GM11168 (cell line): Measurements from ENCODE around the gene ANKRD23.
"Not testable (repeated sequence)": the region's sequence is repeated elsewhere in the genome, so short reads cannot be mapped to it uniquely, and the experiment has no call there.

Source experiments
- in situ Hi-C: fragments of 300-500 bp; cut with MboI; formaldehyde crosslinking; loops from one replicate; pipeline ENCODE4 v1.12.0; 2022; ENCODE audit warnings: low sequenced_read_pairs; ENCODE audit not compliant: unreplicated experiment

Gene ANKRD23

DNA sequence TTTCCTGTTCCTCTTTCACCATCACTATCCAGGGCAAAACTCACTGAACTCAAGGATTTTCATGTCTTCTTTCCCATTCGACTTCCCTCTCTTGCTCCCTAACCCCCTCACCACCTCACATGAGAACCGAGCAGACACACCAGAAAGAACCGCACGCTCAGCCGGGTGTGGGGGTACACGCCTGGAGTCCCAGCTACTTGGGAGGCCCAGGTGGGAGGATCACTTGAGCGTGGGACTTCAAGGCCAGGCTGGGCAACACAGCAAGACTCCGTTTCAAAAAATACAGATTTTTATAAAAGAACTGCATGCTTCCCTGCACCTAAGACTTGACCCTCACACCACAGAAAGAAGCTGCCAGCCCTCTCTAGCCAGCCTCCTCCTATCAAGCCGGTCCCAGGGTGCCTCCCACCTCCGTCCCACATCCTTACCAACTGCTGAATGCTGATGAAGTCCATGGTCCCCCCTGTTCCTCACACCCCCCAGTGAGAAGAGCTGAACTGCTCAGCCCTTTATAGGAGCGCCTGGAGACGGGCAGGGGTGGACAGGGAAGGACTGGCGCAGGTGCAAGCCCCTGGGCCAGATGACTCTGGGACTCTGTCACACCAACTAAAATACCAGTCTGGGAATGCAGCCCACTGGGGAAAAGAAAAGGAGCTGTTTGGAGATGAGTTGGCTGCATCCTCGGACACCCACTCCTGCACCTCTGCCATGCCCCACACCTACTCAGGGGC, at the start of gene ANKRD23:
TSS of gene ANKRD23 (minus strand) at position 484 of the 731 bp plus-strand sequence. CDS start at position 455, 29 bp downstream.
- in situ Hi-C loops, result no loop called here

DNA sequence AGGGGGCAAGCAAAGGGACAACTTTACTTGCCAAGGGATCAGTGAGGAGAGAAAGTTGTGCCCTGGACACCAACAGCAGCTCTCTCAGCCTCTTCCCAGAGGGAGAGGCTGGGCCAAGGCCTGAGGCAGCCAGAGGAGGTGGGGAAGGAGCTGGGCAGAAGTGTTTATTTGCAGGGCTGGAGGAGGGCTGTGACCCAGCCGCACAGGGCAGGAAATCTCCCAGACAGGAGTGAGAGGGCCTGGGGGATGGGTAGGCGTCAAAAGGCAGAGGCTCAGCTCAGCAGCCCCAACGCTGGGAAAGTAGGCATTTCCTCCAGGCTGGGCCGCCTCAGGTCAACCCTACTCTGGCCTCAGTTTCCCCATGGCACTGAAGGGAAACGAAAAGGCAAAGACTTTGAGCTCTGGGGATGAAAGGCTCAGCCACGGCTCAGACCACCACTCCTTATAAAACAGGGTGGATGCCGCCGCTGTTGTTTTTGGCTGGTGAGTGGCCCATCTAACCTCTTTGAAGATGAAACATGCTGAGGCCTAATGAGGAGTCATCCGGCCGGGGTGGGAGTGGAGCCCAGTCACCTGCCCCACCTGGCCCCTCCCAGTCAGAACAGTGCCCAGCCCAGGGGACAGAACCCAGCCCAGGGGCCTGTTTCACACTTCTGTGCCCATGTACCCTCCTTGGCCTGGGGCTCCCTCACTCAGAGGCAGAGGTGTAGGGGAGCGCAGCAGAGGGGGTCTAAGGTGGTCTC, 47.9 kb upstream of the ANKRD23 start:
- in situ Hi-C loops, result no loop called here

DNA sequence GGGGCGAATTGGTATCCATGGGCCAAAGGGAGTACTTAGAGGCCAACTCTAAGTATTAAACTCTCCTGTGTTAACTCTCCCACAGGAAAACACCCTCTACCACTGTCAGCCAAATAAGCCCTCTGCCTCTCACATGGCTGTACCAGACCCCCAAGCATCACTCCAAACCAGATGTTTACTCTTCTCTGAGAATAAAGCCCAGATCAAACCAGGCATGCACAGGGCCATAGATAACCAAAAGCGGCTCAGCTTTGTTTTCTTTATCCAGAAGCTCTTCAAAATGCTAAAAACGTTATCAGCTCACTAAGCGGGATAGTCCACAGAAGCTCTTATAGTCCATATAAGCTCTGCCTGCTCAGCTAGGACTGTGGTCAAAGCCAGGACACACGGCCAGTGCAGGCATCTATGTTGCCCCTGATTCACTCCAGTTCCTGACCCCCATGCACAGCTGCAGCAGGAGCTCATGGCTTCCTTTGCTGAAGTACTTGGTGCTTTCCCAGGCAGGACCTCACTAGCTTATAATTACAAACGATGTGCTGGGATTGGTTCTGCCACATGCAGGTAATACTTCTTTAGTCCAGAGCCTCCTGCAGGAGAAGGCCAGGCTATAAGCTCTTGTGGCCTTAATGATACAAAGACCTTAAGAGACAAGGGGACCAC, 47.0 kb upstream of the ANKRD23 start:
- in situ Hi-C loops, result no loop called here

DNA sequence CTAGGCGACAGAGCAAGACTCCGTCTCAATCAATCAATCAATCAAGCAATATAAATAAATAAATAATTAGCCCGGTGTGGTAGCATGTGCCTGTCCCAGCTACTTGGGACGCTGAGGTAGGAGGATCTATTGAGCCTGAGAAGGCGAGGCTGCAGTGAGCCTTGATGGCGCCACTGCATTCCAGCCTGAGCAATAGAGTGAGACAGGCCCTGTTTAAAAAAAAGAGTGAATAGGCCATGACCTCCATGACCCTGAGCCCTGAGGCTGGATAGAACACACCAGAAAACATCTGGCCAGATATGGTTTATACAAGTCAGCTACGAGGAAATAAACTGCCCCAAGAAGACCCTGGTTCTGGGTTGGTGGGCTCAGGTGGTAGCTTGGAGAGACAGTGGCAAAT, 46.4 kb upstream of the ANKRD23 start:
- in situ Hi-C loops, result no loop called here

DNA sequence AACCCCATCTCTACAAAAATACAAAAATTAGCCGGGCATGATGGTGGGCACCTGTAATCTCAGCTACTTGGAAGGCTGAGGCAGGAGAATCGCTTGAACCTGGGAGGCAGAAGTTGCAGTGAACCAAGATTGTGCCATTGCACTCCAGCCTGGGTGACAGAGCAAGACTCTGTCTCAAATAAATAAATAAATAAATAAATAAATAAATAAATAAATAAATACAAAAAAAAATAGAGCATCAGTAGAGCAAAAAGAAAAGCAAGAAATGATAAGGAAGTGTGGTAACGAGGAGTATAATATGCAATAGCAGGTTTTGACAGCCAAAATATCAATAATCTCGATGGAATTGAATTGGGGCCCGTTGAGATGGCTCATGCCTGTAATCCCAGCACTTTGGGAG, 45.7 kb upstream of the ANKRD23 start:
- in situ Hi-C loops, result not testable (repeated sequence)

DNA sequence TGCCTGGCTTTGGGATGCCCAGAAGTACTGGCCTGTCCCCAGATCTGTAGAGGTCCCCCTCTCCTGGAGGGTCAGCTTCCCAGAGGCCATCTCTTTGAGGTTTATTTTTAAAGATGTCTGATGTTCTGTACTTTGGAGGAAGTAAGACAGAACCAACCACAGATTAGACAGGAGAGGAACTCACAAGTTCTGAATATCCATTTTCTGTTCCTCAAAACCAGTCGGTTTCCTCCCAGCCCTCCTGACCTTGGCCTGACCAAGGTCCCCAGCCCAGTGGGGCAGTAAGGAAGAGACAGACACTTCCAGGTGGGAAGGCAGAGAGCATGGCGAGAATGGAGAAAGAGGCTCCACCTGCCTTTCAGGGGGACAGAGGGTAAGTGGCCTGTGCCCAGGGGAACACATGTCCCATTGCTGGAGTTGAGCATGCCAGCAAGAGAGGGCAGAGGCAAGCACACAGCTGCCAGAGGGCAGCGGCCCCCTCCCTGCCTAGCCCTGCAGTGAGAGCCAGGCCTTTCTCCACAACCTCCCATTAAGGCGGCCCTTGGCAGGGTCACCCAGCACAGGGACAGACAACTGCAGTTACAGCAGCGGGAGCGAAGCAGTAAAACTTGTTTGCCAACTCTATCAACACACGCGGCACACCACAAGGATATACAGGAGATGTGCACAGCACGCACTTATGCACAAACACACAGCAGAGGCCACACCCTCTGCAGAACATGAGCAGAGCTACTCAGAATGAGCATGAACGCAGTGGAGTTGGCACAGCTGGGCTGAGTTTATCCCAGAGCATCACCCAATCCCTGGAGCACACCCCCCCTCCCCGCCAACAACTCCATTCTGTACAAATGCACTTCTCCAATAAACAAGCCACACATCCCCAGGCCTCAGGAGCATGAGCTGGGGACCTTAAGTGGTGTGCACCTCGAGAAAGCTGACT, 44.5 kb upstream of the ANKRD23 start:
- in situ Hi-C loops, result no loop called here

DNA sequence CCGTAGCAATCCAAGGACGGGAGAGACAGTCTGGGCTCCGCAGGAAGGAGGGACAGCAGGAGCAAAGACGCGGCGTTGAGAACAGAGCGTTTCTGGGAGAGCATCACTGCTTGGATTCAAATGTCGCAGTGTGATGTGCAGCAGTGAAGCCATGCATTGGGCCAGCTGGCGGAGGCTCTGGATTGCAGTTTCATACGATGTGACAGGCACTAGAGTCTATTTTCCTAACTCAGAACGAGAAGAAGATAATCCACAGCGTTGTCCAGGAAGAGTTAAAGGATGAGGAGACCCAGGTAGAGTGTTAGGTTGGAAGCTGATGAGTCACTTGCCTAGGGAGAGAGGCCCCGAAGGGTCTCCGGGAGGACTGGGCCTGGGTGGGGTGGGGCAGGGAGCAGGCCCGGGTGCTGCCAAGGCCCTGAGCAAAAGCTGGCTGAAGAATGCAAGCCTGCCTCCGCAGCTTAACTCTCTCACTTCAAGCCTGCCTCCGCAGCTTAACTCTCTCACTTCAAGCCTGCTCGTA, 43.7 kb upstream of the ANKRD23 start:
- in situ Hi-C loops, result no loop called here

DNA sequence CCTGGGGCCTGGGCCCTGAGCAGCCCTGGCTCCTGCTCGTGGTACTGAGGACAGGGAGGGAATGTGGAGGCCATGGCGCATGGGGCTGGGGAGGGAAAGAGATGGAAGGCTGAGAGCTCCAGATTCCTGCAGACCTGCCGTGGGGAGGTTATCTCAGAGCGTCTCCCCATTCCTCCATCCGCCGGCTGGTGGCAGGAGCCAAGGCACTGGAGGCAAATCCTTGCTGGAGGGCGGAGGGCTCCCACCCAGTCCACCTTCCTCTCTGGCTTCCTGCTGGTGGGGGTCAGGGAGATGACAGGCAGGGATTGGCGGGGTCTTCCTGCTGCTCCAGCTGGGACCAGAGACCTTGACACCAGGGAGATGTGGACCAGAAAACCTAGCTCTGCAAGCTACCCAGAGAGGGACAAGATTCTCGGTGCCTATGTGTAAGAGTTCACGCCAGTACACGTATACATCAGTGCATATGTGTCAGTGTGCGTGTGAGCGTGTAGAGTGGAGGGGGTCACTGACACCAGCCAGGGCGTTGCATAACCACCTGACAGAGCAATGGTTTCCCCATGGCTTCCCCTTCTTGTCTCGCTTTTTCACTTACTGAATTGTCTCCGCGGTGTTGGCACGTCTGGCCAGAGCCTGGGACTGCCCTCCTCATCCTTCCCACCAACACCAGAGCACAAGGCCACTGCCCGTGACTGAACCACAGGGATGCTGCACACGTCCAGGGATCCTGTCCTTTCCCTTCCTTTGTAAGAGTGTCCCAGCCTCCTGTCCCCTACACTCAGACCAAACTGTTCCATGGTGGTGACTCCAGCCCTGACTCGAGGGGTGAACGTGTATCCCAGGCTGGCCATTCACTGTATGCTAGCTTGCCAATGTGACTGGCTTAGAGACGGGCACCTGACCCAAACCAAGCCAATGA, 41.9 kb upstream of the ANKRD23 start:
- in situ Hi-C loops, result no loop called here

DNA sequence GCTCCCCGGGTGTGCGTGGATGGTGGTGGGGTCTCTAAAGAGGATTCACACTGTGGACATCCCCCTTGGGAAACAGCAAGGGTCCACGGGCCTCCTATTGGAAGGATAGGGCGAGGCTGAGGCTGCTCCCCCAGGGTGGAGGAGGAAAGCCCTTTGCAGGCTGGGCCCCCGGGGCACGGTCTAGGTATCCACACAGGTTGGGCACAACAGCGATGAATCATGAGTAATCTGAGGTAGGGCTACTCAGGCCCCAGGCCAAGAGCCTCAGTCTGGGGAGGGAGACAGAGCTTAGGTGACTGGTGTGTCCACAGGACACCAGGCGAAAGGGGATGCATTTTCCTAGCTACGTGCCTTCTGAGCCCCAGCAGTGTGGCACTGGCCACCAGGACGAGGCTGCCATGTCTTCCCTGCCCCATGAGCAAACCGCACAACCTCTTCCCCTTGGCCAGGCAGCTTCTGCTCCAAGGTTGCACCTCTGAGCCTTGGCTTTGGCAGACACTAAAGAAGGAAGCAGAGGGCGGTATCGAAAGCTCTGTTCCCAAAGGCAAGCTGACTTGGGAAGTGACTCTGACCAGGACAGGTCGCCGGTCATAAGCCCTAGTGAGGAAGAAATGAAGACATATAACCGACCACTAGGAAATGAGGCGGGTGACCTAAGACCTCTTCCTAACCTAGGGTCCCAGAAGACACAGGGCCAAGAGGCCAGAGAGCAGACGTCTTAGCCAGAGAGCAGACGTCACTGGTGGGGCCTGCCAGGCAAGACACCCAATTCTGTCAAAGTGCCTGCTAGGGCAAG, 40.7 kb upstream of the ANKRD23 start:
- in situ Hi-C loops, result no loop called here

DNA sequence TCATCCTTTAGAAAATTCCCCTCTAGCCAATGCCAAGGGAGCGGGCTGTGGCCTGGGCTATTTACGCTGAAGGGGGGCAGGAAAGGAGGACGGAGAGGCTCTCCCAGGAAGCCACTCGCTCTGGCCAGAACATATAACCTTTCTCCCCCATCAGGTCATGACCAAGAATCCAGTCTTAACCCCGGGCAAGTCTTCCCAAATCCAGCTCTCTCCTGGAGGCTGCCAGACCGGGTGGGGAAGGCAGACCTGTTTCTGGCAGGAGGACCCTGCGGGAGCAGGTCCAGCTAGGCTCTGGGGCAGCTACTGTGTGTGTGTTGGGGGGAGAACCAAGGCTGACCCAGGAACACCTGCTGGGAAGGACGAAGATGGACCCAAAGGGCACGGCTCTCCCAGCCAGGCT, 39.5 kb upstream of the ANKRD23 start:
- in situ Hi-C loops, result no loop called here

DNA sequence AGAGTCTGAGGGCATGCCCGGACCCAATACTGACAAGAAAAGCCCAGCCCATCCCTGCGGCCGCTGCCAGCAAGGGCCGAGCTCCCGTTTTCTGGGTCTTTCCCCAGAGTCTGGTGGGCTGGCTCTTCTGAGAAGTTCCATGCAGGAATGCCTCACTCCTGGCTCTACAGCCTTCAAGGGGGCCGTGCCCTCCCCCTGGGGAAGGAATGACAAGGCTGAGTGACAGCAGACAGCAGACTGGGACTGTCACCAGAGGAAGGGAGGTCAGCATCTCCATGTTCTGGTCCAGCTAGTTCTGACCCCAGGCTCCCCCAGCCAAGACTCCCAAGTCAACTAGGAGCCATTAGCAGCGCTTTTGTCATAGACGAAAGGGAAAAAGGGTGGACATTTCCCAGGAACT, 39.1 kb upstream of the ANKRD23 start:
- in situ Hi-C loops, result no loop called here

DNA sequence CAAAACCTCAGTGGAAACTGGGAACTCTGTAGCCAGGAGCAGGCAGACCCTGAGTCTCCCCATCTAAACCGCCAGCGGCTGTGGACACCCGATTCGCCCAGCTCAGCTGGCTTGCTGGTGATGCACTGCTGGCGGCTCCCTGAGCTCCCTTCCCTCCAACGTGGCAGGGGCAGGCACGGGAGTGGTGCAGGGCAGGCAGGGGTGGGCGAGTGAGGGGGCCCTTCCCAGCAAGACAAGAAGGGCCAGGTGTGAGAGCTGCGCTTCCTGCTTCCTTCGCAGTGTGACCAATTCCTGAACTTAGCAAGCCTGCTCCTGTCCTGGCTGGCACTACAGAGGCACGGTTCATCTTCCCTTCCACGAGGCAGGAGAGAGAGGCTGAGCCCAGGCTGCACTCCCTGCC, 38.4 kb upstream of the ANKRD23 start:
- in situ Hi-C loops, result no loop called here

DNA sequence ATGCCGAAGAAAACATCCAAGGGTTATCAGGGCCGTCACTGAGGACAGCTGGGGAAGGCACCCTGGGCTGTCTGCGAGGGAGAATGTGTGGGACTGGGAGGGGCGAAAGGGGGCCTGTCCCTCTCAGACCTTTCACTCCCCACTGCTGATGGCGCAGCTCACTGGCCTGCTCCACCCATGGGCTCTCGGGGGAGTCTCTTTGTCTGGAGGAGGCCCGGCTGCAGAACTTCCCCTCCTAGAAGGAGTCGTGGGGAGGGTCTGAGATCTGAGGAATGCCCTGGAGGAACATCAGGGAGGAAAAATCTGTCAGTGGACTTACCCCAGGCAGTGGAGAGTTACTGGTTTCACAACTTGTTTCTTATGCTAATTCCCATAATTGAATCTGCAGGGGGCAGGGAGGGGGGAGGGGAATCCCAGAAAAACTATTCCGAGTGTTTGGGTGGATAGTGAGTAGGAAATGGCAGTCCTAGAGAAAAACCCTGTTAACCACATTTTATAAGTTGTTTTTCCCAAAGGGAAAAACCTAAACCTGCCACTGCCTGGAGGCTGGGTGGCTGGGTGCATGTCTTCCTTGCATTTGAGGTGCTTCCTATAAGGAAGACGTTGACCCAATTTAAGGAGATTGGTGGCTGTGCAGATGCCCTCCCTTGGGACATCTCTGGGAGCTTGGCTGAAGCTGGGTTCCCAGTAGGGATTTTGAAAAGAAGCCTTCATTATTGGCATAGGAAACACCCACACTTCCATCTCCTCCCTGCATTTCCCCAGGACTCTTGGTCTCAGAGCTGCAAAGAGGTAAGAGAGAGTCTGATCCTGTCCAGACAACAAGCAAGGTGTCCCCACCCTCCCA, 37.8 kb upstream of the ANKRD23 start:
- in situ Hi-C loops, result no loop called here

DNA sequence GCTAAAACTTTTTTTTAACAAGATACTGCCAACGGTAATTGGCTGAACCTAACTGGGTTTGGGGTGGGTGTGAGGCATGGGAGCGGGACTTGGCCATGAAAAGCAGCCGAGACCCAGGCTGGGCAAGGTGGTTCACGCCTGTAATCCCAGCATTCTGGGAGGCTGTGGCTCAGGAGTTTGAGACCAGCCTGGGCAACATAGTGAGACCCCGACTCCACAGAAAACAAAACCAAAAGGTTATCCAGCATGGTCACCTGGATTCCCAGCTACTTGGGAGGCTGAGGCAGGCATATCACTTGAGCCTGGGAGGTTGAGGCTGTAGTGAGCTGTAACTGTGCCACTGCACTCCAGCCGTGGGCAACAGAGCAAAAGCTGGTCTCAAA, 37.1 kb upstream of the ANKRD23 start:
- in situ Hi-C loops, result no loop called here

DNA sequence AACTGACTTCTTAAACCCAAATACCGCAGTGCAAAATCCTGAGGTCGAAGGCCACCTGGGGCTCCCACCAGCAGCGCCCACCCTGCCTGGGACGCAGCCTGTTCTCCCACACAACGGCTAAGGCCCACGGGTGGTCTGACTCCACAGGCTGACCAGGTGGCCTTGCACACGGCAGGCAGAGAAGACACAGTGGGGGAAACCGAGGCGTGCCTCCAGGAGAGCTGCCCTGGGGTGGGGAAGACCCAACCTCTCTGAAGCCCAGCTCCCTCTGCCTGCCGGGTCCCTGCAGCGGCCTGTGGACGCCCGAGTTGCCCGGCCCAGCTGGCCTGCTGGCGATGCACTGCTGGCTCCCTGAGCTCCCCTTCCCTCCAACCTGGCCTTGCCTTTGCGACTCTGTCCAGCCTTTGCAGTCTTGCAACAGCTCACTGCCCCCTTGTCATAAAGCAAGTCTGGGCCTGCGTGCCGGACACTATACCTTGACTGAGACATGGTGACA, 35.8 kb upstream of the ANKRD23 start:
- in situ Hi-C loops, result no loop called here

DNA sequence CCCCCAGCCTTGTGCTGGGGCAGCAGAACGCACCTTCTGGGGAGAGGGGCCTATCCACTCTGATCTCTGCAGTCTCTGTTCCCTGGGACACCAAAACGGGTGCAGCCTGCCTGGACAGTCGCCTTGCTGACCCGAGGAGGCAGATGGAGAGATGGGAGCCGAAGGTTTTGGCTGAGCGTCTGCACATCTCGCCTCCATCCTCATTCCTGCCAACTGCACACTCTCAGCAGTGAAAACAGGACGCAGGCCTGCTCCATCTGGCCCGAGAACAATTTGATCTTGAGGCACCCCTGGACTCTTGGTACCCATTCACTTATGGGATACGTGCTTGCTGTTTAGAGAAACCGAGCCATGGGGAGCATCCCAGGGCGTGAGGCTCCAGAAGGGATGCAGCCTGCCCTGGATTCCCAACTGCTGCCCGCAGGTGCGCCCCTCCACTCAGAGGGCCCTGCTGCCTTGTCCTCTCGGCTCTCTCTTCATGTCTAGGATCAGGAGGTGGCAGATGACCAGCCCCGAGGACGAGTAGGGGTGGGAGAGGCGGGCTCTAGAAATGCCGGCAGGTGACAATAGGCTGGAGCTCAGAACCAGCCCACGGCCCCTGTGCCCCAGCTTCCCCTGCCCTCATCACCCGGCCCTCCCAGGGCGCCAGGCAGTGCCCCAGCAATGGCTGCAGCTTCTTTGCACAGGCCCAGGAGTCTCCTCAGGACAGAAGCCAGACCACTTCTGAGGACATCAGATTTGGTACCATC, 35.1 kb upstream of the ANKRD23 start:
- in situ Hi-C loops, result no loop called here

DNA sequence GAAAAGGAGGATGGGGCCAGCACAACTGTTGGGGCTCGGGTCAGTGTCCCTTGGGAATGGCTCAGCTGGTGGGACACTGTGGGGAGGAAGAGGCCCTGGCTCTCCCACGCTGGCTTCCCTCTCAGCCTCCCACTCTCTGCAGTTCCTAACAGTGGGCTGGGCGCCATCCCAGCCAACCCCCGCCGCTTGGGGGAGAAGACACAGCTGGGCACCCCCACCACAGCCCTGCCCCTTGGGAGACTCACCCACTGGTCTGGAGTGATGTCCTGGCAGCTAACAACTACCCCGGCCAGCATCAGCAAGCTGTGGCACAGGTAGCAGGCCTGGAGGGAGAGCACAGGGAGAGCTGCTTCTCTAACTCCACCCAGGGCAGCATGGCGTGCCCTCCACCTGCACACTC, 34.4 kb upstream of the ANKRD23 start:
- in situ Hi-C loops, result no loop called here
